NCI-H748 (cell line): Measurements from ENCODE around the gene CRYAA.

Experiments used
- DNase-seq: peaks from one replicate; lab custom pipeline; 2025; ENCODE audit not compliant: unreplicated experiment; lab: John Stamatoyannopoulos, UW

The CRYAA gene

GRCh38 chr21:43198376-43198775 lies 29.6 kb downstream of the CRYAA start:
- no peak for DNase-seq

DNA sequence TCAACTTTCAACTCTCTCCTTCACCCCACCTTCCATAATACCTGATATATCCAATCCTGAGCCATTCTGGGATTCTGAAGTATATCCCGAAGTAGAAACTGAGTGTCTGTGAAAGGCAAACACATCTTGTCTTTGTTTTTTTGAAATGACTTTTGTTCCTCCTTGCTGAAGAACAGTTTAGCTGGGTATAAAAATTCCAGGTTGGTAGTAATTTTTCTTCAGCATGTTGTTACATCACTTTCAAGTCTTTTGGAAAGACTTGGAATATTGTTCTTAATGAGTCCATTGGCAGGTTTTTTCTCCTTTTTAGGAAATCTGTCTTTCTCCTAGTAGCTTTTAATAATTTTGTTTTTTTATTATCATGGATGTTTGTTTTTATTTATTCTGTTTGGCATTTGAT lies 32.7 kb downstream of the CRYAA start:
- DNase-seq = no peak

DNA sequence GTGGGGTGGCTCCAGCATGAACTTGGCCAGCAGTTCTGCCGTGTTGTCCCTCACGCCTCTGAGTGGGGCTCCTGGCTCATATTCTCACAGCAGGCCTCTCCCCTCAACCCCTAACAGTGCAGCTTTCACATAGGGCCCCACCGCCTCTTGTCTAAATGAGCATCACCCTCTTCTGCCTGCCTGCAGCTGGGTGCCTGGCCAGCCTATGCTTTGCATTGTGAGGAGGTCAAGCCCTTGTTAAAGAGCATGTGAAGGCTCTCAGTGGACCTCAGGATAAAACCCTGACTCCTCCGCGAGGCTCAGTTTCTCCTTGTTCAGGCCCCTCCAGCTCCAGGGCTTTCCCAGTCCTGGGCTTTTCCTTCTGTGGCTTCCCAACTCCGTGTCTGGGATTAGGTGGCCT lies 34.8 kb downstream of the CRYAA start:
- DNase-seq = no peak

- DNase-seq = no peak
Observed at GRCh38 chr21:43204638-43205037, 35.8 kb downstream of the CRYAA start.

- DNase-seq = peak; percentile 28
Observed at GRCh38 chr21:43206231-43207042, 37.6 kb downstream of the CRYAA start.

- DNase-seq = no peak
Observed at GRCh38 chr21:43207043-43207315, 38.2 kb downstream of the CRYAA start.

- DNase-seq = no peak
Observed at GRCh38 chr21:43207868-43208267, 39.1 kb downstream of the CRYAA start.

DNA sequence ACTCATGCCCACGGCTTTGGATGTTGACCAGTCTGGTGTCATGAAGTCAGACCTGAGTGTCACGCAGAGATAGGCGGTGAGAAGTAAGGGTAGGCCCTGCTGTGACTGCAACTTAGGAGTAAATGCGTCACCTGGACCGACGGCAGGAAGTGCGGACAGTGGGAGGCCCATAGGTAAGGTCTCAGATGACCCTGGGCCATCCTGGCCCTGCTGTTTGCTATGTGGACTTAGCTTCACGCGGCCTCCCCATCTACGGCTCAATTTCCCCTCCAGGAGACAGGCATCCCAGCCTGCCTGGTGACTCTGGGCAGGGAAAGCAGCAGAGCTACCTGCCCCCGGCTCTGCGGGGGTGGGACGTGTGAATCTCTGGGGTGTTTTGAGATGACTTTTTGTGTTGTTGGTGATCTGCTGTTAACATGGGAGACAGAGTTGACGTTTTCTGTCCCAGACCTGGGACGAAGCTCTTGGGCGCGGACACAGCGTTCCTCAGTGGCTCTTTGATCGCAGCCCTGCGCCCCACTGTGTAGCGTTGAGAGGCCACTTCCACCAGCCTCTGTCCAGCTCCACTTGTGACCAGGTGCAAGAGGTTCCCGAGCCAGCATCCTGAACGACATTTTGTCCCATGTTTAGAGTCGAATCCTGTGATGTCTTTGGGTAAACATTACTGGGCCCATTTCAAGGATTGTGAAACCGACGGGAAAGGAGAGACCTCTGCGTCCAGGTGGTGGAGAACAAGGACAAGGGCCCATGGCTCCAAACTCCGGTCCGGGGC lies 39.9 kb downstream of the CRYAA start:
- no peak for DNase-seq

DNA sequence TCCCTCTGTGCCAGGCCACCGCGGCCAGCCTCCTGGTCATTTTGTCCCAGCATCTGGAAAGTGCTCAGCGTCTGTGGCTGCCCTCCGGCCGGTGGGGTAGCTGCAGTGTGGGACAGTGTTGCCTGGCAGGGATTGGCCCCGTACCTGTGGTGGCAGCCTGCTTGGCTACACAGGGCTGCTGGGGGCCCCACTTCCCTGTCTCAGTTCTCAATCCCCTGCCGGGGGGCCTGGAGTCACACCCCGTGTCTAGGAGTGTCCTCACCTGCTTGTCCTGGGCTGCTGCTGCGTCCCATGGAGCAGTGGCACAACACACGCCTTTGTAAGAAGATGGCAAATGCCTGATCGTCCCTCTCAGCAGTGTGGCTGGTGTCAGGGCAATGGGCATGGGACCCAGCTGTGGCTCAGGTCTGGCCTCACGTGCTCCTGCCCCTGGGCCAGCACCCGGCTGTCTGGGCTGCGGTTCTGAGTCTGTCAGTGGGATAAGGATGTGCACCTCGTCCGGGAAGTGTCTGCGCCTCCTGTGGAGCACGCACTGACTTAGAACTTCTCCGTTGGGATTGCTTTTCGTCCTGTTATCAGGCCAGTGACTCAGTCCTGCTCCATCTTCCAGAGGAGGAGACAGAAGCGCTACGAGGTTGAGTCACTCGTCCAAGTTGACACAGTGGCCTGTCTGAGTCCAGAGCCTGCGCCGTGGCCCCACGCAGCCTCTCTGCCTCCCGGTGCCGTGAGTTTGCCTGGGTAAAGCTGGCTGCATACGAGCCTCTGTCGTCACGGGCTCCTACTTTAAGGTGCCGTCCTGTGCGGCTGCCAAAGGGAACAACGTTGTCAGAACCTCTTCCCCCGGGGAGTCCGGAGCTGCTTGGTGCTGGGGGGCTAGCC lies 41.0 kb downstream of the CRYAA start:
- no peak for DNase-seq

DNA sequence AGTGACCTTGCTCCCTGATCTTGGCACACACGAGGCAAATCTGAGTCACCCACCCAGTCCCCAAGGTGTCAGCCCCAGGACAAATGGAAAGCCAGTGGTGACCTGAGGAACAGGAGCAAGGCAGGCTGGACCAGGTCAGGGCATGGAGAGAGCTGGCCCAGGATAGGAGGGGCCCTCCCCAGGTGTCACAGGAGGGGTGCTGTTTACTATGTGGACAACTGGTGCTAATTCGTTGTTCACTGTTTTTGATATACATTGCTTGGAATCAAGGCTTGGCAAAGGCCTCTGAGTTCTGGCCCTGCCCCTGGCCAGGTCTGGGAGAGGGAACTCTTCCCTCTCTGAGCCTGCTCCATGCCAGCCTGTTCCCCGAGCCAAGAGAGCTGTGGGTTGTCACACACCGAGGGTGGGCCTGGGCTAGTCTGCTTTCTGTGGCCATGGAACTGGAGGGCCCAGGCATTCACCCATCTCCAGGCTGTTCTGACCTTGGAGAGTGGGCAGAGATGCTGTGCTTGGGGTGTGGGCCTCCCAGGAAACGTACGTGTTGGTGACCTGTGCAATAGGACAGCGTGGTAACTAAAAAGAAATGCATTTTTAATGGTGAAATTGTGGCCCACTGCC lies 41.8 kb downstream of the CRYAA start:
- DNase-seq = no peak

GRCh38 chr21:43211072-43211759 lies 42.4 kb downstream of the CRYAA start:
- peak; percentile 60 for DNase-seq

- DNase-seq = peak; percentile 18
Observed at GRCh38 chr21:43211760-43212115, 42.9 kb downstream of the CRYAA start.
